PC-9 (cell line): ENCODE measurements around the gene PDK2. TPM values are rescaled to one million over a fixed set of nuclear protein-coding genes. Genes with fewer than 3 reads are reported as not detected.

Experiments
- BruUV-seq: library from RNA; stranded (reverse); fragments of 400-500 nt; replicated peaks from 2 replicates; lab custom pipeline; 2021; lab: Mats Ljungman, UMichigan
- CTCF ChIA-PET: fragments of 300-600 bp; sonication (Branson Sonifier 250); formaldehyde crosslinking; loops from one replicate; lab custom pipeline; 2022; ENCODE audit warnings: antibody characterized with exemption; lab: Charles Lee
- POLR2A ChIA-PET: fragments of 300-600 bp; sonication (Branson Sonifier 250); formaldehyde crosslinking; loops from one replicate; lab custom pipeline; 2022; ENCODE audit warnings: antibody characterized with exemption; ENCODE audit not compliant: unreplicated experiment; lab: Charles Lee
- DNase-seq, 2 experiments: peaks; one replicate each; pipeline versions ENCODE4 v3.0.0 to v3.0.0-alpha.2; 2015 to 2022; ENCODE audit warnings: mixed read lengths in 1 of 2
- H2AFZ ChIP-seq: fragments of 200-600 bp; sonication (generic); 2 replicates; pipeline ENCODE4 v1.8.1; 2017; ENCODE audit warnings: antibody characterized with exemption
- H3F3A ChIP-seq: fragments of 200-600 bp; sonication (generic); 2 replicates; pipeline ENCODE4 v1.8.1; 2017; ENCODE audit warnings: antibody characterized with exemption, mild to moderate bottlenecking, low read depth; ENCODE audit not compliant: insufficient read depth
- H3K27ac ChIP-seq: fragments of 200-600 bp; sonication (generic); 2 replicates; pipeline ENCODE4 v1.6.1; 2016; ENCODE audit warnings: mixed run types
- H3K27me3 ChIP-seq: fragments of 200-600 bp; sonication (generic); 2 replicates; pipeline ENCODE4 v1.6.1; 2016; ENCODE audit warnings: low read depth, mixed run types; ENCODE audit not compliant: insufficient read depth
- H3K36me3 ChIP-seq: fragments of 200-600 bp; sonication (generic); 2 replicates; pipeline ENCODE4 v1.6.1; 2016; ENCODE audit warnings: low read depth, mixed run types
- H3K4me1 ChIP-seq: fragments of 200-600 bp; sonication (generic); replicated peaks from 2 replicates; pipeline ENCODE4 v1.6.1; 2016; ENCODE audit warnings: mixed run types; ENCODE audit not compliant: insufficient read depth
- H3K4me2 ChIP-seq: fragments of 200-600 bp; sonication (generic); 2 replicates; pipeline ENCODE4 v1.6.1; 2017; ENCODE audit warnings: mixed run types
- H3K4me3 ChIP-seq: fragments of 200-600 bp; sonication (generic); 2 replicates; pipeline ENCODE4 v1.6.1; 2016; ENCODE audit warnings: mixed run types
- H3K79me2 ChIP-seq: fragments of 200-600 bp; sonication (generic); 2 replicates; pipeline ENCODE4 v1.6.1; 2017; ENCODE audit warnings: low read depth, mixed run types
- H3K9me2 ChIP-seq: fragments of 200-600 bp; sonication (generic); 2 replicates; pipeline ENCODE4 v1.8.1; 2017; ENCODE audit warnings: mild to moderate bottlenecking; ENCODE audit not compliant: insufficient read depth
- H3K9me3 ChIP-seq: fragments of 200-600 bp; sonication (generic); 2 replicates; pipeline ENCODE4 v1.8.1; 2016; ENCODE audit warnings: low read depth; ENCODE audit not compliant: insufficient read depth
- H4K20me1 ChIP-seq: fragments of 200-600 bp; sonication (generic); 2 replicates; pipeline ENCODE4 v1.8.1; 2017; ENCODE audit not compliant: insufficient read depth
- EZH2 ChIP-seq: fragments of 200-600 bp; sonication (generic); IDR thresholded peaks from 2 replicates; pipeline ENCODE4 v1.8.0; 2017; ENCODE audit warnings: antibody characterized with exemption, low read depth
- intact Hi-C: fragments of 100-400 bp; cut with micrococcal nuclease; formaldehyde crosslinking; loops from one replicate; pipeline ENCODE4 v1.10.0; 2022; ENCODE audit not compliant: unreplicated experiment
- total RNA-seq: library from RNA; stranded (reverse); gene quantifications from 2 replicates; pipeline ENCODE4 v1.2.3, GENCODE V29; 2021
- TF ChIP-seq, protein P1 (sequence below): fragments of 200-600 bp; sonication (generic); conservative IDR thresholded peaks from 2 replicates; pipeline ENCODE4 v1.6.1; 2017; ENCODE audit warnings: mixed run types, antibody characterized with exemption, mild to moderate bottlenecking, moderate library complexity

Gene PDK2
- total RNA-seq, 1 experiment from 2014 or later: 58.7 TPM

DNA sequence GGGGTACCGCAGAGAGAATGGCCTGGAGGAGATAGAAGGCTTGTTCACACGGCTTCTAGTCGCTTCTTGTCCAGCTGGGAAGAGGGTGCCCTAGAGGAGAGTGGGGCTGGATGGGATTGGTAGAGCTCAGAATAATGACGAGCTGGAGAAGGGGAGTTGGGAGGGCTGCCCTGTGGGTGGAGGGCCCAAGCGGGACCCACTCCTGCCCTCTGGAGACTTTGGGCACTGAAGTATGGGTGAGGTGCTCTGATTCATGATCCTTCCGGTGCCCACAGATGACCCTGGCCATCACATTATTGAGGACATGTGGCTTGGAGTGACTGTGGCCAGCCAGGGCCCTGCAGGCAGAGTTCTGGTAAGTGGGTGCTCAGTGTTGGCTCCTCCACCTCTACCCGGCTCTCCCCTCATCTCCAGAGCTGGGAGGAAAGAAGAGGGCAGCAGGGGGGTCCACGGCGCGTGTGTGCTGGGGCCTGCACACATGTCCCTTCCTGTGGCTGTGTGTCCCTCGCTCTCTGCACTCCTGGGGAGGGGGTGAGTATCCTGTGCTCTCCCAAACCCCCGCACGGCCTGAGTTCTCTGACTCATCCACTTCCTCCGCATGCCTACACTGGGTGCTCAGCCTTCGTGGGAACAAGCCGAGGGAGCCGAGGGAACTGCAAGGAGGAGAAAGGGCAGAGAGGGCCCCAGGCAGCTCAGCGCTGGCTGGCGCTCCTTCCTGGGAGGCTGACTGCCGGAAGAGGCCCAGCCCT lies 30.7 kb upstream of the PDK2 start:
- POLR2A ChIA-PET: interaction anchor here (0.5 to 1.5 kb wide), 9 partner anchors 9 to 802 kb away, joined by 3 to 21 read pairs (median 6); partner anchors contain the start of gene ITGA3
- peaks cover 83% of the 10 kb centered on the region for H3K79me2 ChIP-seq
- DNase-seq: peak; percentile 93 to 98

DNA sequence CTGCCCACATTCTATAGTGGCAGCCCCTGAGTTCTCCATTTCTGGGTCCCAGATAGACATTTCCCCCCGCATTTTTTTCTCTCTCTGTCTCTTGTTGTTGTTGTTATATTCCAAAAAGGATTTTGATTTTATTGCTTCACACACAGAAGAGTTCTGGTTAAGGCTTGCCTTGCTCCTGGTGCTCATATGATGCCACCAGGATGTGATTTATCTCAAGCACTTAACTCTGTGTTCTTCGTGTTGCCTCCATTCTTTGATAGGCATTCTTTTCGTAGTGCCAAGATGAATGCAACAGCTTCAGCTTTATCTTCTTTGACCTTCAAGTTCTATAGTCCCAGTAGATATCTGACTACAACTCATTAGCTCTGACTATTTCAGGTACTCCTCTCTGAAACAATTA lies 30.1 kb upstream of the PDK2 start:
- Histone ChIP-seq H3K4me1 (peaks cover 76% of the 10 kb centered on the region), H4K20me1 (peaks cover 13% of the 10 kb centered on the region), H3K4me2 (peak overlapping the region; percentile 77), H3K9me3 (no peaks in the 10 kb centered on the region), H3K4me3 (peak overlapping the region; percentile 36), H3K27ac (peak overlapping the region; percentile 97), H3K9me2 (no peaks in the 10 kb centered on the region), H2AFZ (no peak overlapping the region), H3K27me3 (no peaks in the 10 kb centered on the region), H3F3A (peaks cover 91% of the 10 kb centered on the region), H3K79me2 (peaks cover 83% of the 10 kb centered on the region), H3K36me3 (peaks cover 68% of the 10 kb centered on the region)
- no peak for TF ChIP-seq EZH2
- TF ChIP-seq, protein P1, sequence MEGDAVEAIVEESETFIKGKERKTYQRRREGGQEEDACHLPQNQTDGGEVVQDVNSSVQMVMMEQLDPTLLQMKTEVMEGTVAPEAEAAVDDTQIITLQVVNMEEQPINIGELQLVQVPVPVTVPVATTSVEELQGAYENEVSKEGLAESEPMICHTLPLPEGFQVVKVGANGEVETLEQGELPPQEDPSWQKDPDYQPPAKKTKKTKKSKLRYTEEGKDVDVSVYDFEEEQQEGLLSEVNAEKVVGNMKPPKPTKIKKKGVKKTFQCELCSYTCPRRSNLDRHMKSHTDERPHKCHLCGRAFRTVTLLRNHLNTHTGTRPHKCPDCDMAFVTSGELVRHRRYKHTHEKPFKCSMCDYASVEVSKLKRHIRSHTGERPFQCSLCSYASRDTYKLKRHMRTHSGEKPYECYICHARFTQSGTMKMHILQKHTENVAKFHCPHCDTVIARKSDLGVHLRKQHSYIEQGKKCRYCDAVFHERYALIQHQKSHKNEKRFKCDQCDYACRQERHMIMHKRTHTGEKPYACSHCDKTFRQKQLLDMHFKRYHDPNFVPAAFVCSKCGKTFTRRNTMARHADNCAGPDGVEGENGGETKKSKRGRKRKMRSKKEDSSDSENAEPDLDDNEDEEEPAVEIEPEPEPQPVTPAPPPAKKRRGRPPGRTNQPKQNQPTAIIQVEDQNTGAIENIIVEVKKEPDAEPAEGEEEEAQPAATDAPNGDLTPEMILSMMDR: no peak
- POLR2A ChIA-PET: interaction anchor here (0.5 to 1.5 kb wide), 4 partner anchors 9 to 37 kb away, joined by 3 to 21 read pairs (median 8); partner anchors contain the start of gene ITGA3
- no TSS peak for BruUV-seq
- CTCF ChIA-PET: interaction anchor here (0.9 kb wide), 1 partner anchor 22 kb away, joined by 3 read pairs; no protein-coding TSS in a partner anchor
- no peak for DNase-seq
- intact Hi-C loops: no loop called here

More for the DNA sequence above, 30.7 kb upstream of the PDK2 start:
- Histone ChIP-seq H4K20me1 (peaks cover 13% of the 10 kb centered on the region), H3F3A (peaks cover 91% of the 10 kb centered on the region), H3K4me2 (peak overlapping the region; percentile 77), H3K4me1 (peaks cover 82% of the 10 kb centered on the region), H3K27me3 (no peaks in the 10 kb centered on the region), H3K36me3 (peaks cover 67% of the 10 kb centered on the region), H2AFZ (no peak overlapping the region), H3K9me2 (no peaks in the 10 kb centered on the region), H3K4me3 (peak overlapping the region; percentile 47; the same call in 1 of the 2 replicates), H3K27ac (peak overlapping the region; percentile 97), H3K9me3 (no peaks in the 10 kb centered on the region)
- no TSS peak for BruUV-seq
- intact Hi-C loops: loop anchor here (1.0 kb wide), 1 partner anchor 9 kb away; no protein-coding TSS in a partner anchor
- no peak for TF ChIP-seq EZH2
- CTCF ChIA-PET: interaction anchor here (0.9 kb wide), 1 partner anchor 21 kb away, joined by 3 read pairs; no protein-coding TSS in a partner anchor

DNA sequence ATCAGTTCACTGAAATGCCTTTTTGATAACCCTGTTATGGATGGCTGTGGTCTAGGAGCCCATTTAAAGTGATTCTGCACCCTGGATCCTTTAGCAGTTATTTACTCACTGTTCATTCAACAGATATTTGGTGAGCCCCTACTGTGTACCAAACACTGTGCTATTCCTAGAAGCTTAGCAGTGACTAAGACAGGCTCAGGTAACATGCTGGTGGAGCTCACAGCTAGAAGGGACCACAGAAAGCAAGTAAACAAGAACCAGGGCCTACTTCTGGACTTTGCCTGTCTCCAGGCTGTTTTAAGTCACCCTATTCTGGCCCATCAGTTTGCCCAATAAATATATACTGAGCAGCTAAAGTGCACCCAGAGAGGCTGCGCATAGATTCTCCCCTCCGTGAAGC lies 28.2 kb upstream of the PDK2 start:
- intact Hi-C loops: no loop called here
- Histone ChIP-seq H2AFZ (no peak overlapping the region), H3K79me2 (peaks cover 83% of the 10 kb centered on the region), H4K20me1 (peaks cover 26% of the 10 kb centered on the region), H3K27me3 (no peaks in the 10 kb centered on the region), H3K27ac (peak overlapping the region; percentile 97), H3K4me2 (peak overlapping the region; percentile 77), H3F3A (peaks cover 91% of the 10 kb centered on the region), H3K36me3 (peaks cover 78% of the 10 kb centered on the region), H3K4me1 (peaks cover 56% of the 10 kb centered on the region), H3K9me3 (no peaks in the 10 kb centered on the region), H3K4me3 (no peak overlapping the region), H3K9me2 (no peaks in the 10 kb centered on the region)
- no peak for TF ChIP-seq EZH2
- TF ChIP-seq, protein P1: no peak
- BruUV-seq: no TSS peak
- CTCF ChIA-PET: no interaction called here
- POLR2A ChIA-PET: interaction anchor here (0.5 kb wide), 1 partner anchor 35 kb away, joined by 4 read pairs; no protein-coding TSS in a partner anchor
- DNase-seq: no peak
